Aorta (tissue), 5 donors: ENCODE measurements around the gene ATP5F1D. TPM values are rescaled to one million over a fixed set of nuclear protein-coding genes. Genes with fewer than 3 reads are reported as not detected.

Experiments used
- ATAC-seq: fragments of 200-7000 bp; cut with Tn5 transposase; one replicate; pipeline ENCODE4 v1.9.1; 2022; ENCODE audit warnings: moderate library complexity; ENCODE audit not compliant: low FRiP score
- DNase-seq, 2 donors: peaks; one replicate each; pipeline ENCODE4 v3.0.0-alpha.2; 2020
- H3K27ac ChIP-seq, 2 donors: one replicate each; pipeline ENCODE4 v1.5.1; 2013; ENCODE audit warnings: low read length in 2 of 2, mild to moderate bottlenecking in 2 of 2, moderate library complexity in 2 of 2, control low read depth in 1 of 2, inconsistent platforms in 1 of 2, low read depth in 1 of 2
- H3K27me3 ChIP-seq, 2 donors: one replicate each; pipeline ENCODE4 v1.6.1; 2013; ENCODE audit warnings: control low read depth in 1 of 2, low read length in 1 of 2, mild to moderate bottlenecking in 1 of 2, moderate library complexity in 1 of 2; ENCODE audit not compliant: insufficient read depth in 2 of 2, control insufficient read depth in 1 of 2
- H3K36me3 ChIP-seq, 2 donors: one replicate each; pipeline ENCODE4 v1.6.1; 2013; ENCODE audit warnings: control low read depth in 1 of 2, low read length in 1 of 2, mild to moderate bottlenecking in 1 of 2; ENCODE audit not compliant: insufficient read depth in 2 of 2, control insufficient read depth in 1 of 2
- H3K4me1 ChIP-seq, 2 donors: one replicate each; pipeline ENCODE4 v1.6.1; 2013; ENCODE audit warnings: low read length in 2 of 2, control low read depth in 1 of 2, mild to moderate bottlenecking in 1 of 2, moderate library complexity in 1 of 2; ENCODE audit not compliant: insufficient read depth in 2 of 2, control insufficient read depth in 1 of 2
- H3K4me3 ChIP-seq, 2 donors: one replicate each; pipeline ENCODE4 v1.5.1; 2013; ENCODE audit warnings: low read length in 2 of 2, control low read depth in 1 of 2, mild to moderate bottlenecking in 1 of 2
- H3K9me3 ChIP-seq: one replicate; pipeline ENCODE4 v1.6.1; 2013; ENCODE audit warnings: mild to moderate bottlenecking, low read length; ENCODE audit not compliant: control insufficient read depth
- WGBS, 2 donors: extraction: QIAGEN DNeasy Blood & Tissue Kit; methylation state at CpG; one replicate each; pipeline ENCODE4 v1.1.7; 2013; 5-methylcytosine and 5-hydroxymethylcytosine counted together
- intact Hi-C, 2 donors: fragments of 100-400 bp; cut with DNase I; formaldehyde crosslinking; loops; one replicate each; pipeline versions ENCODE4 v1.14.2 to v1.15.0; 2022
- polyA plus RNA-seq, 2 donors: library from polyadenylated mRNA; stranded (reverse); fragments of 200-250 nt; gene quantifications; one replicate each; pipeline ENCODE4 v1.2.3, GENCODE V29; 2013
- total RNA-seq, 2 donors: library from RNA; stranded (reverse); fragmentation: NEBNext Ultra II Directional; extraction: Animal tissue kit (Norgen Biotek cat#: 25700); gene quantifications; one replicate each; pipeline ENCODE4 v1.2.1, GENCODE V29; 2021
- donor health status: healthy with polysubstance abuse.
- donor health status: Bipolar disorder and iron deficiency.
- donor health status: DM: no; HTN: no; CAD: no.
- donor health status: DM: no; HTN: no; CAD: no.
- donor health status: DM: yes; HTN: yes; CAD: no.

ATP5F1D gene
- total and polyA plus RNA-seq, 4 donors, result 92.8 to 164 (median 116) TPM

DNA sequence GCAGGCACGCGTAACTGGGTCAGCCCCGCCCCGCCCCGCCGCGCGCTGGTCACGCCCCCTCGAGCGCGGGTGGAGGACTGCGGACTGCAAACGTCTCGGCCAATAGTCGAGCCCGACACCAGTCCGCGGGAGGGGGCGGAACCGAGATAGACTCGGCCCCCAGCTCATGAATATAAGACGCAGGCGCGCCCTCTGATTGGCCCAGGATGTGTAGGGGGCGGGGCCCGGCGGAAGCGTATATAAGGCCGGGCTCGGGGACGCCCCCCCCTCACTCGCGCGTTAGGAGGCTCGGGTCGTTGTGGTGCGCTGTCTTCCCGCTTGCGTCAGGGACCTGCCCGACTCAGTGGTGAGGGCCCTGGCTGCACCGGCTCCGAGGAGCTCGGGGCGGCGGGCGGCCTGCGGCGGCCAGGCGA lies 27.5 kb downstream of the ATP5F1D start, which contains the start of gene CIRBP:
Gene CIRBP, plus strand, starts transcription at position 268 of the 413 bp plus-strand sequence. CDS start 1,602 bp downstream, outside the sequence.
- Histone ChIP-seq H3K9me3 (no peaks in the 10 kb centered on the region), H3K27ac (peak within 1 kb of the TSS; percentile 77 to 93), H3K4me1 (no peaks in the 10 kb centered on the region), H3K27me3 (no peaks in the 10 kb centered on the region), H3K36me3 (peaks cover 0 to 4% of the 10 kb centered on the region in 2 donors), H3K4me3 (peak within 1 kb of the TSS; percentile 54 to 91)
- intact Hi-C loops, result loop anchor here in 1 of 2 donors (1.0 kb wide), 1 partner anchor 20 kb away; no protein-coding TSS in a partner anchor
- DNase-seq (peak; percentile 100), ATAC-seq (peak; percentile 88)
- 0% methylated on average over 28 to 50 of the region's 50 CpGs for WGBS, 2 donors

DNA sequence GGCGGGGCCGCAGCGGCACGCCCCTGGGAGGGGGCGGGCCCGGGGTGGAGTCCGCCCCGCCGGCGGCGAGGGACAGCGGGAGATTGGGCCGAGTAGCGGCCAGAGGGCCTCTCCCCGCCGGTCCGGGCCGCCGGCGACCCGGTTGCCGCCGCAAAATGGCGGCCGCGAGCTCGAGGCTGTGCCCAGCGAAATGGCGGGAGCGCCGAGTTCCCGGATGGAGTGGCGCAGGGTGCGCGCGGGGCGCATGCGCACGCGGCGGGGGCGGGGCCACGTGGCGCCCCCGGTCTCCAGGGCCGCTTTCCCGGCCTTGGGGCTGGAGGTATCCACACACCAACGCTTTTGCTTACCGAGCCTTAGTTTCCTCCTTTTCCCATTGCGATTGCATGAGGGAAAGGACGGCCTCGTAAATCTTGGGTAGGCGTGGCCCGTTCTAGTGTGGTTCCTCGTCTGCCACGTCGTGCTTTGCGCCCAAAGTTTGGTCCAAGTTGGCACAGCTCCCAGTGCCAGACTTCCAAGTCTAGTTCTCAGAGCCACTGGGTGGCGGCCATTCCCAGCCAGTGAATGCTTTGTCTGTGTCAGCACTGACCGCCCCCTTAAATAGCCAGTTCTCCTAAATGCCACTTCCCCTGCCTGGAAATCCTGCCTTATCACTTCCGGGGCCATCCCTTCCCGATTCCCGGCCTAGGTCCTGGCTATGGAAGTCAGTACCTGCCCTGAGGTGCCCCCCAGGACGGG lies 28.1 kb downstream of the ATP5F1D start:
- peak overlapping the region; percentile 54 to 91 for H3K4me3 ChIP-seq
- no peaks in the 10 kb centered on the region for H3K4me1 ChIP-seq

DNA sequence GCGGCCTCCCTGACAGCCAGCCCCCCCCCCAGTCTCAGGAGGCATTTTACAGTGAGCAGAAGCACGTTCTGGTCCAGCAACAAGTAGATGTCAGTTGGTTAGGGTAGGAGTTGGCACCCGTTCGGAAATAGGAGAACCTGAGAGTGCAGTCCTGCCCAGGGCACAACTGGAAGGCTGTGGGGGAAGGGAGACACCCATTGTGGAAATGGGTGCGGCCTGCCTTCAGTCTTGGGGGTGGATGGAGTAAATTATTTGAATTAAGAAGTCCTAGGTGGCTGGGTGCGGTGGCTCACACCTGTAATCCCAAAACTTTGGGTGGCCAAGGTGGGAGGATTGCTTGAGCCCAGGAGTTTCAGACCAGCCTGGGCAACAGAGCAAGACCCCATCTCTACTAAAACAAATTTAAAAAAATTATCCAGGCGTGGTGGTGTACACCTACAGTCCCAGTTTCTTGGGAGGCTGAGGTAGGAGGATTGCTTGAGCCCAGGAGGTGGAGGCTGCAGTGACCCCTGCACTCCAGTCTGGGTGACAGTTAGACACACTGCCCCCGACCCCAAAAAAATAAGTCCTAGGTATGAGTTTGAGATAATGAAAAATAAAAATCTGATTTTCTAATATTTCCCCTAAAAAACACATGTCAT lies 28.8 kb downstream of the ATP5F1D start:
- Histone ChIP-seq H3K4me1 (no peaks in the 10 kb centered on the region), H3K27me3 (no peaks in the 10 kb centered on the region), H3K4me3 (peak overlapping the region; percentile 32 to 54), H3K36me3 (peaks cover 0 to 7% of the 10 kb centered on the region in 2 donors), H3K9me3 (no peaks in the 10 kb centered on the region), H3K27ac (peak overlapping the region; percentile 63 to 93)
- ATAC-seq (no peak), DNase-seq (no peak)
- 18 to 23% methylated on average over 8 of the region's 8 CpGs for WGBS, 2 donors
- intact Hi-C loops, result loop anchor here in 1 of 2 donors (10.0 kb wide), 1 partner anchor 234 kb away; no protein-coding TSS in a partner anchor

More for the DNA sequence above, 28.1 kb downstream of the ATP5F1D start:
- DNase-seq (peak; percentile 94 to 95), ATAC-seq (peak; percentile 59)
- intact Hi-C loops, result loop anchor here in 1 of 2 donors (1.0 to 10.0 kb wide), 2 partner anchors 20 to 235 kb away; no protein-coding TSS in a partner anchor
- H3K27me3 ChIP-seq, result no peaks in the 10 kb centered on the region
- no peaks in the 10 kb centered on the region for H3K9me3 ChIP-seq
- peaks cover 0 to 7% of the 10 kb centered on the region in 2 donors for H3K36me3 ChIP-seq
- 1% methylated on average over 54 to 64 of the region's 64 CpGs for WGBS, 2 donors
- peak overlapping the region; percentile 77 to 93 for H3K27ac ChIP-seq

DNA sequence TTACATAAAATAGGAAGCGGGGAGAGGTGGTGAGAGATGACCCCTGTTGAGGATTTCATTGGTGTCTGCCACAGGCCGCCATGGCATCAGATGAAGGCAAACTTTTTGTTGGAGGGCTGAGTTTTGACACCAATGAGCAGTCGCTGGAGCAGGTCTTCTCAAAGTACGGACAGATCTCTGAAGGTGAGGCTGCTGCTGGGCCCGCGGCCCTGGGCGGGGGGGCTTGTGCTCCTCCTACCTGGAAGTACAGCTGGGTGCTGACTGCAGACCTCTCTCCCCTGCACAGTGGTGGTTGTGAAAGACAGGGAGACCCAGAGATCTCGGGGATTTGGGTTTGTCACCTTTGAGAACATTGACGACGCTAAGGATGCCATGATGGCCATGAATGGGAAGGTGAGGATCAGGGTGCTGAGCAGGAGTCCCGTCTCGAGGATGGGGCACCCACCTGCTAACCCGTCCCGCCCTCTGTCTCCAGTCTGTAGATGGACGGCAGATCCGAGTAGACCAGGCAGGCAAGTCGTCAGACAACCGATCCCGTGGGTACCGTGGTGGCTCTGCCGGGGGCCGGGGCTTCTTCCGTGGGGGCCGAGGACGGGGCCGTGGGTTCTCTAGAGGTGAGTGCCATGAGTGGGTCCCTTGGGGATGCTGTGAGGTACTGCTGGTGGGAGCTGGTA lies 29.4 kb downstream of the ATP5F1D start:
- H3K4me1 ChIP-seq, result no peaks in the 10 kb centered on the region
- ATAC-seq (no peak), DNase-seq (no peak)
- peak overlapping the region in 1 of 2 donors; percentile 54 for H3K4me3 ChIP-seq
- H3K9me3 ChIP-seq, result no peaks in the 10 kb centered on the region
- H3K27me3 ChIP-seq, result no peaks in the 10 kb centered on the region
- peak overlapping the region in 1 of 2 donors; percentile 39 for H3K27ac ChIP-seq
- WGBS, 2 donors, result 44 to 47% methylated on average over 26 of the region's 26 CpGs
- peaks cover 0 to 7% of the 10 kb centered on the region in 2 donors for H3K36me3 ChIP-seq
- intact Hi-C loops, result loop anchor here in 1 of 2 donors (10.0 kb wide), 1 partner anchor 234 kb away; no protein-coding TSS in a partner anchor

DNA sequence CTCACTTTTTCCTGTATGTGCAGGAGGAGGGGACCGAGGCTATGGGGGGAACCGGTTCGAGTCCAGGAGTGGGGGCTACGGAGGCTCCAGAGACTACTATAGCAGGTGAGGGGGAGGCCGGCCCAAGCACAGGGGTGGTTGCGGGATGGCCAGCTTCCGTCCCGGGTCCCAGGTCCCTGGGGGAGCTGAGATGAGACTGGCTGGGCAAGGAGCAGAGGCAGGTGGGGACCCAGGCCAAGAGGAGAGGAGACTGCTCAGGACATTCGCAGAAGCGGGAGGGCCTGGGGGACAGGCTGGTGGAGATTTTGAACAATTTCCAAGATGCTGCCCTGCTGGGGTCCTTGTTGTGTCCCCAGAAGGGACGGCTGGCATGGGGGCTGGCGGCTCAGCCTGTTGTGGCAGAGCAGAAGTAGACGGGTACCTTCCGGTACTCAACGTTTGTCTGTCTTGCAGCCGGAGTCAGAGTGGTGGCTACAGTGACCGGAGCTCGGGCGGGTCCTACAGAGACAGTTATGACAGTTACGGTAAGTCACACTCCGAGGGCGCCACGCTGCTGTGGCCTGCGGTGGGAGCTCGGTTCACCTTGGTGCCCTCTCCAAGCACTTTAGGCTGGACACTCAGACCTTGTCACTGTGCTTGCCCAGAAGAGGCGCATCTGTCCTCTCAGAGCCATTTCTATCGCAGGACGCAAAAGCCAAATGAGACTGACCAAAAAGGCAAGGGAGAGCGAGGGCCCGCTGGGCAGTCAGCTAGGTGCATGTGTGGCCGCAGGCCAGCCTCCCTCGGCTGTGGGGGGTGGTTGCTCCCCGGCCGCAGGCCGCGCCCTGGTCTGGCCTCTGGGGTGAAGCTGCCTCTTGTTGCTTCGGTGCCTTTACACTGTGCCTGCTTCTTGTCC lies 30.2 kb downstream of the ATP5F1D start:
- intact Hi-C loops, result loop anchor here in 1 of 2 donors (10.0 kb wide), 1 partner anchor 233 kb away; no protein-coding TSS in a partner anchor
- WGBS, 2 donors, result 64% methylated on average over 37 of the region's 37 CpGs
- peak overlapping the region in 1 of 2 donors; percentile 7 for H3K27ac ChIP-seq
- no peak for DNase-seq
- no peaks in the 10 kb centered on the region for H3K9me3 ChIP-seq
- H3K27me3 ChIP-seq, result no peaks in the 10 kb centered on the region
- H3K36me3 ChIP-seq, result peaks cover 0 to 7% of the 10 kb centered on the region in 2 donors
- no peak for ATAC-seq
- no peak overlapping the region for H3K4me3 ChIP-seq
- H3K4me1 ChIP-seq, result no peaks in the 10 kb centered on the region

DNA sequence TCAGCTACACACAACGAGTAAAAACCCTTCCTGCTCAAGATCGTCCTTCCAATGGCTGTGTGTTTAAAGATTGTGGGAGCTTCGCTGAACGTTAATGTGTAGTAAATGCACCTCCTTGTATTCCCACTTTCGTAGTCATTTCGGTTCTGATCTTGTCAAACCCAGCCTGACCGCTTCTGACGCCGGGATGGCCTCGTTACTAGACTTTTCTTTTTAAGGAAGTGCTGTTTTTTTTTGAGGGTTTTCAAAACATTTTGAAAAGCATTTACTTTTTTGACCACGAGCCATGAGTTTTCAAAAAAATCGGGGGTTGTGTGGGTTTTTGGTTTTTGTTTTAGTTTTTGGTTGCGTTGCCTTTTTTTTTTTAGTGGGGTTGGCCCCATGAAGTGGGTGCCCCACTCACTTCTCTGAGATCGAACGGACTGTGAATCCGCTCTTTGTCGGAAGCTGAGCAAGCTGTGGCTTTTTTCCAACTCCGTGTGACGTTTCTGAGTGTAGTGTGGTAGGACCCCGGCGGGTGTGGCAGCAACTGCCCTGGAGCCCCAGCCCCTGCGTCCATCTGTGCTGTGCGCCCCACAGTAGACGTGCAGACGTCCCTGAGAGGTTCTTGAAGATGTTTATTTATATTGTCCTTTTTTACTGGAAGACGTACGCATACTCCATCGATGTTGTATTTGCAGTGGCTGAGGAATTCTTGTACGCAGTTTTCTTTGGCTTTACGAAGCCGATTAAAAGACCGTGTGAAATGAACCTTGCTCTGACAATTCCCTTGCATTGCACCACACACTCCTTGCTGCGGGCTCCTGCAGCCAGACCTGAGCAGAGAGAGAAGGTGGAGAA lies 31.1 kb downstream of the ATP5F1D start:
- Histone ChIP-seq H3K36me3 (peaks cover 0 to 7% of the 10 kb centered on the region in 2 donors), H3K27me3 (no peaks in the 10 kb centered on the region), H3K27ac (no peak overlapping the region), H3K4me1 (no peaks in the 10 kb centered on the region), H3K4me3 (no peak overlapping the region), H3K9me3 (no peaks in the 10 kb centered on the region)
- ATAC-seq (no peak), DNase-seq (no peak)
- WGBS, 2 donors, result 54 to 60% methylated on average over 33 of the region's 33 CpGs
- intact Hi-C loops, result loop anchor here in 1 of 2 donors (10.0 kb wide), 1 partner anchor 232 kb away; no protein-coding TSS in a partner anchor

DNA sequence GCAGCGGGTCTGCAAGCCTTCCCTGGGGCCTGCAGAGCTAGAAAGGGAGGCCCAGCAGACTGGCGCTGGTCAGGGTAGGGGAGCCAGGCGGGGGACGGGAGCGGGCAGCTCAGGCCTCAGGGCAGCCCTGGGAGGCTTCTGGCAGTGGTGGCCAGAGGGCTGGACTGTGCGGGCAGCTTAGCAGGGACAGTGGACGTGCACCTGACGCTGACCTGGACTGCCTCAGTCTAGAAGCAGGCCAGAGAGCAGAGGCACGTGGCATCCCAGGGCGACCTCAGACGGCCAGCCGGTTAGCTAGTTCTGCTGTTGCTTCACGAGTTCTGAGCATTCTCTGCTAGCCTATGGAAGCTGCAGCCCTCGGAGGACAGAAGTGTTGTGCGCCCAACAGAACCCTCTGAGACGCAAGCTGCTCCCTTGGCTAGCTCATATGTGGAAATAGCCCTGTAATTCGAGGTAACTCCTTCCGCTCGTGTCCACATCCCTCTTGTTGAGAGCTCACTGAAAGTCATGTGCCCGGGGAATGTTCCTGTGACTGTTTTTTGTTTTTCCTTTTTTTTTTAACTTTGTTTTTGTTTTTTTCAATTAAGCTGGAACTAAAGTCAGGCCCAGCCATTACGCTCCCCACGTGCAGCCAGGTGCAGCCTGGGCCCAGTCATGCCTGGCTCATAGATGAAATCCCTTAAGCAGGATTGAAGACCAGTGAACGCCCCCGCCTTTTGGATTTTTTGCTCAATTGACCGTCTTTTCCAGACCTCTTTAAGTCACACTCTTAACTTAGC lies 31.9 kb downstream of the ATP5F1D start:
- intact Hi-C loops, result loop anchor here in 1 of 2 donors (10.0 kb wide), 1 partner anchor 231 kb away; no protein-coding TSS in a partner anchor
- Histone ChIP-seq H3K27ac (no peak overlapping the region), H3K27me3 (no peaks in the 10 kb centered on the region), H3K4me1 (no peaks in the 10 kb centered on the region), H3K36me3 (peaks cover 0 to 7% of the 10 kb centered on the region in 2 donors), H3K9me3 (no peaks in the 10 kb centered on the region), H3K4me3 (no peak overlapping the region)
- ATAC-seq (no peak), DNase-seq (no peak)
- 67 to 71% methylated on average over 25 of the region's 25 CpGs for WGBS, 2 donors
